ENCODE results near the gene RAET1G. TPM values are rescaled to one million over a fixed set of nuclear protein-coding genes. Genes with fewer than 3 reads are reported as not detected.

Gene RAET1G
- total and polyA plus RNA-seq, 2 donors (not counting 1 experiment from before 2014, with no cell fraction given) = not detected

DNA sequence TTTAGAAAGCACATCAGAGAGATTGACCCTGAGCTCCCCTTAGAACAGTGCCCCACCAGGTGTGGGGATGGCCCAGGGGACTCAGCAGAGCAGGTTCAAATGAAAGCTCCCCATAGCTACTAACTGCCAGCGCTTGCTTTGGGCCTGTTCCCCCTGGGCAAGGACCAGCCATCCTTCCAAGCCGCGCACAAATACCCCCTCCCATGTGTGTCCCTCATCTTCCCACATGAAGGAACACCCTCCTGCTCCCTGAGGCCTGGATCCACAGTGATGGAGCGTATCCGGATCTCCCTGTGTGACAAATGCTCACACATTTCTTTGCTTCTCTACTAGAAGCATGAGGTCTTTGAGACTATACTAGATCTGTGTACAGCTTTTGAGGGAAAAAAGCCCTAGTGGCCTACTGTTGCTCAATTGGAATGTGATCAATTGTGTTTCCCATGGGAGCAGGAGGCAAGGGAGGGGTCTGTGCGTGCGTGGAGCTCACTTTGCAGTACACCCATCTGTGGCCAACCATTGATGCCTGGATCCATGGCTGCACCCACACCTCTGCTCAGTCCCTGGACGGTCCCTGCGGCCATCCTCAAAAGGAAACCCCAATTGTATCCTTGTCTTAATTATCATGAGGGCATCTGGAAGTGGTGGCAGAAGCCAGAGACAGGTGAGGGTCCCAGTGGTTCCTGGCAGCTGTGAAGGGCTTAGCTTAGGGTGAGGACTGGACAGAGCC lies 1.4 kb upstream of the RAET1G start:
- Histone ChIP-seq H3K9me3 (ENCODE audit: control extremely low read depth in 1 of 3, control insufficient read depth in 2 of 3, insufficient read depth in 1 of 3, low read length in 2 of 3) (peaks cover 0 to 33% (median 0%) of the 10 kb centered on the region in 3 donors), H3K27me3 (replicated peaks in 1 of 4; ENCODE audit: control extremely low read depth in 1 of 4, control insufficient read depth in 3 of 4, insufficient read depth in 4 of 4, low read length in 3 of 4) (peaks cover 0 to 79% (median 49%) of the 10 kb centered on the region in 4 experiments), H3K4me1 (ENCODE audit: control insufficient read depth in 2 of 2, insufficient read depth in 2 of 2, low read length in 2 of 2) (peaks cover 29 to 37% of the 10 kb centered on the region in 2 donors), H4K20me1 (ENCODE audit: control insufficient read depth, insufficient read depth, low read length, poor library complexity, severe bottlenecking) (no peaks in the 10 kb centered on the region), H3K9ac (ENCODE audit: low read length) (no peak overlapping the region), H3K79me2 (ENCODE audit: control insufficient read depth, insufficient read depth, low read length) (no peaks in the 10 kb centered on the region), H3K36me3 (replicated peaks in 1 of 2; ENCODE audit: control extremely low read depth in 1 of 2, control insufficient read depth in 1 of 2, extremely low read depth in 1 of 2, insufficient read depth in 2 of 2, low read length in 1 of 2) (no peaks in the 10 kb centered on the region), H2AFZ (ENCODE audit: insufficient read depth, low read depth, low read length, poor library complexity, severe bottlenecking) (no peak overlapping the region), H3K4me3 (ENCODE audit: control extremely low read depth in 1 of 5, extremely low read depth in 1 of 5, insufficient read depth in 1 of 5, low read depth in 2 of 5, low read length in 4 of 5) (no peak overlapping the region), H3K27ac (ENCODE audit: low read length in 2 of 2) (no peak overlapping the region), H3K4me2 (replicated peaks; ENCODE audit: low read depth, low read length, poor library complexity, severe bottlenecking) (no peak overlapping the region)
- POLR2A ChIA-PET = no interaction called here
- H3K27ac Mint-ChIP-seq = no peak overlapping the region
- ATAC-seq (ENCODE audit: low read depth) (no peak), DNase-seq (no peak)
- H3K9me3 Mint-ChIP-seq (ENCODE audit: insufficient read depth) = no peaks in the 10 kb centered on the region
- CTCF ChIA-PET = interaction anchor here (1.1 to 2.4 kb wide), 4 partner anchors 86 to 92 kb away, joined by 3 to 10 read pairs (median 5); no protein-coding TSS in a partner anchor
- TF ChIP-seq, protein P1, sequence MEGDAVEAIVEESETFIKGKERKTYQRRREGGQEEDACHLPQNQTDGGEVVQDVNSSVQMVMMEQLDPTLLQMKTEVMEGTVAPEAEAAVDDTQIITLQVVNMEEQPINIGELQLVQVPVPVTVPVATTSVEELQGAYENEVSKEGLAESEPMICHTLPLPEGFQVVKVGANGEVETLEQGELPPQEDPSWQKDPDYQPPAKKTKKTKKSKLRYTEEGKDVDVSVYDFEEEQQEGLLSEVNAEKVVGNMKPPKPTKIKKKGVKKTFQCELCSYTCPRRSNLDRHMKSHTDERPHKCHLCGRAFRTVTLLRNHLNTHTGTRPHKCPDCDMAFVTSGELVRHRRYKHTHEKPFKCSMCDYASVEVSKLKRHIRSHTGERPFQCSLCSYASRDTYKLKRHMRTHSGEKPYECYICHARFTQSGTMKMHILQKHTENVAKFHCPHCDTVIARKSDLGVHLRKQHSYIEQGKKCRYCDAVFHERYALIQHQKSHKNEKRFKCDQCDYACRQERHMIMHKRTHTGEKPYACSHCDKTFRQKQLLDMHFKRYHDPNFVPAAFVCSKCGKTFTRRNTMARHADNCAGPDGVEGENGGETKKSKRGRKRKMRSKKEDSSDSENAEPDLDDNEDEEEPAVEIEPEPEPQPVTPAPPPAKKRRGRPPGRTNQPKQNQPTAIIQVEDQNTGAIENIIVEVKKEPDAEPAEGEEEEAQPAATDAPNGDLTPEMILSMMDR (IDR thresholded peaks at IDR 0.05) = no peak
- no peak for TF ChIP-seq EZH2 (IDR thresholded peaks at IDR 0.05; ENCODE audit: borderline replicate concordance, insufficient read depth, low read depth, low read length, poor library complexity, severe bottlenecking)
- peak overlapping the region; percentile 59 for H3K4me3 Mint-ChIP-seq
- peaks cover 85% of the 10 kb centered on the region for H3K27me3 Mint-ChIP-seq
- intact Hi-C loops (cut with micrococcal nuclease) = no loop called here
- peaks cover 36% of the 10 kb centered on the region for H3K4me1 Mint-ChIP-seq
- 84% methylated on average over 6 of the region's 9 CpGs for WGBS (ENCODE audit: insufficient coverage)

Measured in B cell (primary cell).